D721Med (cell line): ENCODE results near the gene DBN1.

Experiments
- DNase-seq: peaks from one replicate; pipeline ENCODE4 v3.0.0; 2011; ENCODE audit warnings: low spot score; ENCODE audit not compliant: insufficient read length
- FAIRE-seq: peaks from 2 replicates; lab custom pipeline; 2011; peaks lifted over from hg19 to GRCh38; lab: Jason Lieb, UNC
- CTCF ChIP-seq: IDR thresholded peaks from 2 replicates; pipeline ENCODE4 v1.5.1; 2012; ENCODE audit warnings: mild to moderate bottlenecking, control low read depth; ENCODE audit not compliant: insufficient read depth; ENCODE audit errors: missing control alignments

DBN1 gene

GRCh38 chr5:177494346-177495195 is 21.1 kb upstream of the DBN1 start:
- FAIRE-seq: no peak
- TF ChIP-seq CTCF: peak; percentile 23

GRCh38 chr5:177493795-177494345 is 20.4 kb upstream of the DBN1 start:
- no peak for DNase-seq
- FAIRE-seq: no peak
- no peak for TF ChIP-seq CTCF

More at GRCh38 chr5:177494346-177495195, 21.1 kb upstream of the DBN1 start:
- no peak for DNase-seq

- DNase-seq: no peak
- TF ChIP-seq CTCF: no peak
- FAIRE-seq: no peak
Observed at GRCh38 chr5:177492841-177493240, 19.4 kb upstream of the DBN1 start.

GRCh38 chr5:177491983-177492746 is 18.7 kb upstream of the DBN1 start:
- TF ChIP-seq CTCF: no peak
- FAIRE-seq (no peak), DNase-seq (no peak)

- DNase-seq (peak; percentile 57), FAIRE-seq (no peak)
- peak; percentile 21 for TF ChIP-seq CTCF
Observed at GRCh38 chr5:177491429-177491945, 18.1 kb upstream of the DBN1 start.

- FAIRE-seq (no peak), DNase-seq (no peak)
- no peak for TF ChIP-seq CTCF
Observed at GRCh38 chr5:177490992-177491391, 17.6 kb upstream of the DBN1 start.
